GM18867 (cell line): ENCODE results near the gene PTH2.

Experiments
- ATAC-seq: cut with Tn5 transposase; IDR thresholded peaks from one replicate; pipeline ENCODE4 v1.9.1; 2021; ENCODE audit warnings: mild to moderate bottlenecking, moderate library complexity; ENCODE audit not compliant: unreplicated experiment

The PTH2 gene

GRCh38 chr19:49415102-49415809 lies 8.0 kb downstream of the PTH2 start:
- no peak for ATAC-seq

- ATAC-seq = no peak
Observed at GRCh38 chr19:49414256-49414655, 9.0 kb downstream of the PTH2 start.

- no peak for ATAC-seq
Observed at GRCh38 chr19:49413348-49413747, 9.9 kb downstream of the PTH2 start.

DNA sequence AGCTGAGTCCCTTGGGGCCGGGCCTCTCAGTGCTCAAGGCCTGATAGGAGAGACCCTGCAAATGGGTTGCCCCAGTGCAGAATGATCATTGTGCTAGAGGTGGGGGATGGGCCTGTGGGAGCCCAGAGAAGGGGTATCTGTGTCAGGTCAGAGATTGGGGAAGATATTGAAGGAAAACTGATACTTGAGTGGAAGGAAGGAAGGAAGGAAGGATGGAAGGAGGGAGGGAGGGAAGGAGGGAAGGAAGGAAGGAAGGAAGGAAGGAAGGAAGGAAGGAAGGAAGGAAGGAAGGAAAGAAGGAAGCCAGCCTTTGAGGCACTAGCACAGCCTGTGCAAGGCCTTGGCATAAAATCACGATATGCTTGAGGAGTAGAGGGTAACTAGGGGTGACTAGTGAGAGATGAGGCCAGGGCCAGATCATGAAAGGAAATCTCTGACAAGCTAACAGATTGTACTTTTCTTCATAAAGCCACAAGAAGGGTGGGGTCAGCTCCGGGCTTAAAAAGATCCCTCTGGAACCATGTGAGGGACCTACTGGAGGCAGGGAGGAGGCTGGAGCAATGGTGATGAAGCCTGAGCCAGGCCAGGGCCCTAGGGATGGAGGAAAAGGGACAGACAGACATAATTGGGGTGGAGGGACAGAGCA lies 11.4 kb downstream of the PTH2 start:
- ATAC-seq = no peak

- no peak for ATAC-seq
Observed at GRCh38 chr19:49409441-49410029, 13.7 kb downstream of the PTH2 start.

DNA sequence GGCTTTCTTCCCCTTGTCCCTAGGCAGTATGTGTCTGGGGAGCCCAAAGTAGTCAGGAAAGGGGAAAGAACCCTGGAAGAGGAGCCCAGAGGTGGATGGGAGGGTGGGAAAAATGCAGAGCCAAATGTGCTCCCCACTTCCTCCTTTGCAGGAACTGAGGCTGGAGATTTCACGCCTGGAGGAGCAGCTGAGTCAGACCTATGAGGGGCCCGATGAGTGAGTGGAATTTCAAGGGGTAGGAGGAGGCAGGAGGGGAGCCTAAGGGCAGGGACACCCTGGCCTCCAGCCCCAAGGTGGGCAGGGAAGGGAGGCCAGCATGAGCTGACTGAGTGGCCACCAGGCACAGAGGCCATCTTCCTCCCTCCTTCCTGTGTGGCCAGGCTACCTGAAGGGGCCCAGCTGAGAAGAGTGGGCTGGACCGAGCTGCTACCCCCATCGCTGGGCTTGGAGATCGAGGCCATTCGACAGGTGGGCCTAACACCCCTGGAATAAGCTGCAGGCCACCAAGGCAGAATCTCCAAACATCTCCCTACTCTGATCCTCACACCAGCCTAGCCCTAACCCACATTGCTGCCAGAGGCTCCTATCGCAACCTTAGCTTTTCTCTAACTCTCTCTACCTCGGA lies 14.3 kb downstream of the PTH2 start:
- no peak for ATAC-seq

- ATAC-seq = no peak
Observed at GRCh38 chr19:49407482-49408015, 15.7 kb downstream of the PTH2 start.

- no peak for ATAC-seq
Observed at GRCh38 chr19:49407079-49407478, 16.2 kb downstream of the PTH2 start.

GRCh38 chr19:49403404-49404187 lies 19.6 kb downstream of the PTH2 start:
- no peak for ATAC-seq

DNA sequence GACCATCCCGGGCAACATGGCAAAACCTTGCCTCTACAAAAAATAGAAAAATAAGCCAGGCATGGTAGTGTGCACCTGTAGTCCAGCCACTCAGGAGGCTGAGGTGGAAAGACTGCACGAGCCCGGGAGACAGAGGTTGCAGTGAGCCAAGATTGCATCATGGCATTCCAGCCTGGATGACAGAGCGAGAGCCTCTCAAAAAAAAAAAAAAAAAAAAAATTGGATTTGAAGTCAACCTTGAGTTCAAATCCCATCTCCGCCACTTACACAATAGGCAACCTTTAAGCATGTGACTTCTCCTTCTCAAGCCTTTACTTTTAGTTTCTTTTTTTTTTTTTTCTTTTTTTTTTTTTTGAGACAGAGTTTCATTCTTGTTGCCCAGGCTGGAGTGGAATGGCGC lies 23.2 kb downstream of the PTH2 start:
- no peak for ATAC-seq

- no peak for ATAC-seq
Observed at GRCh38 chr19:49398931-49399330, 24.3 kb downstream of the PTH2 start.

GRCh38 chr19:49398001-49398615 lies 25.1 kb downstream of the PTH2 start:
- no peak for ATAC-seq

- no peak for ATAC-seq
Observed at GRCh38 chr19:49396738-49397505, 26.3 kb downstream of the PTH2 start.

- no peak for ATAC-seq
Observed at GRCh38 chr19:49395581-49396407, 27.4 kb downstream of the PTH2 start.

GRCh38 chr19:49393881-49394280 lies 29.4 kb downstream of the PTH2 start:
- ATAC-seq = no peak

- peak; percentile 55 for ATAC-seq
Observed at GRCh38 chr19:49391581-49392399, 31.5 kb downstream of the PTH2 start.

DNA sequence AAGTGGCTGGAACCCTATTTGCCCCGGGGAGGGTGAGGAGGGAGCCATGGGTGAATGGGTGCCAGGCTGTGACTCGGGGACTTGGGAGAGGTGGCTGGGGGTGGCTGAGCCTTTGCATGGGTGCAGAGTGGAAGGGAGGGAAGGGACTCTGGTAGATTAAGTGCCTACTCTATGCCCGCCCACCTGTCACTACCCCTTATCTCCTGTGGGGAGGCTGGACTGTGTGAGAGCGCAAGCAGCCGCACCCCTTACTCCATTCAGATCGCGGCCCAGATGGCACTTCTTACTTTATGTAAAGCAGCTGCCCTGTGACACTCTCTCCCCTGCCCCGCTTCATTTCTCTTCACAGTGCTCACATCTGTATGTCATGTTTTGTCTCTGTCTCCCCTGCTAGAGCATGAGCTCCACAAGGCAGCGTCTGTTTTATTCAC lies 32.3 kb downstream of the PTH2 start:
- no peak for ATAC-seq
